CD4-positive, CD25-positive, alpha-beta regulatory T cell (primary cell): Measurements from ENCODE around the gene HOATZ. TPM values are rescaled to one million over a fixed set of nuclear protein-coding genes. Genes with fewer than 3 reads are reported as not detected.

Experiments
- ATAC-seq, 2 donors: fragments of 150-1000 bp; cut with Tn5 transposase; one replicate each; pipeline ENCODE4 v1.10.0; 2021; ENCODE audit warnings: low read depth in 2 of 2, moderate number of reproducible peaks in 2 of 2, moderate library complexity in 1 of 2
- DNase-seq, 3 donors: peaks; one replicate each; pipeline versions ENCODE4 v3.0.0 to v3.0.0-alpha.2; 2012 to 2022; ENCODE audit warnings: mixed read lengths in 1 of 3
- H3K27ac ChIP-seq: one replicate; pipeline ENCODE4 v1.7.0; 2013; ENCODE audit warnings: mild to moderate bottlenecking, low read length; ENCODE audit not compliant: insufficient read depth, poor library complexity, severe bottlenecking
- H3K27me3 ChIP-seq: one replicate; pipeline ENCODE4 v1.7.0; 2013; ENCODE audit warnings: low read length; ENCODE audit not compliant: control insufficient read depth, insufficient read depth
- H3K36me3 ChIP-seq: one replicate; pipeline ENCODE4 v1.7.0; 2013; ENCODE audit warnings: mild to moderate bottlenecking, low read length, moderate library complexity; ENCODE audit not compliant: control insufficient read depth, insufficient read depth
- H3K4me1 ChIP-seq: 2 replicates; pipeline ENCODE4 v1.7.0; 2013; ENCODE audit warnings: mild to moderate bottlenecking, low read length; ENCODE audit not compliant: insufficient read depth, control insufficient read depth, poor library complexity, severe bottlenecking
- H3K4me3 ChIP-seq: one replicate; pipeline ENCODE4 v1.7.0; 2013; ENCODE audit warnings: low read depth, mild to moderate bottlenecking, low read length, moderate library complexity
- H3K9me3 ChIP-seq, 2 experiments: 1 replicate in 1 of 2; 2 replicates in 1 of 2; pipeline ENCODE4 v1.7.0; 2013; ENCODE audit warnings: low read length in 2 of 2, mild to moderate bottlenecking in 1 of 2, moderate library complexity in 1 of 2; ENCODE audit not compliant: control insufficient read depth in 2 of 2
- H3K27ac Mint-ChIP-seq, 3 donors: one replicate each; pipeline ENCODE4 v1.8.0; 2020 to 2022; ENCODE audit warnings: mild to moderate bottlenecking in 3 of 3, mixed read lengths in 3 of 3, moderate library complexity in 2 of 3
- H3K27me3 Mint-ChIP-seq: one replicate; pipeline ENCODE4 v1.8.0; 2022; ENCODE audit warnings: mild to moderate bottlenecking, mixed read lengths
- H3K36me3 Mint-ChIP-seq: one replicate; pipeline ENCODE4 v1.8.0; 2020; ENCODE audit warnings: mixed read lengths
- H3K4me1 Mint-ChIP-seq, 4 donors: one replicate each; pipeline ENCODE4 v1.8.0; 2020 to 2022; ENCODE audit warnings: mixed read lengths in 4 of 4, mild to moderate bottlenecking in 1 of 4
- H3K4me3 Mint-ChIP-seq, 4 donors: one replicate each; pipeline ENCODE4 v1.8.0; 2020 to 2022; ENCODE audit warnings: mild to moderate bottlenecking in 4 of 4, mixed read lengths in 4 of 4, moderate library complexity in 3 of 4
- H3K9me3 Mint-ChIP-seq, 7 donors: one replicate each; pipeline ENCODE4 v1.8.0; 2020 to 2022; ENCODE audit warnings: mixed read lengths in 7 of 7, mild to moderate bottlenecking in 3 of 7, moderate library complexity in 2 of 7
- polyA plus RNA-seq, 4 donors: library from polyadenylated mRNA; unstranded; fragments of 300-500 nt; fragmentation: Illumina TruSeq; gene quantifications; one replicate each; pipeline ENCODE4 v1.2.3, GENCODE V29; 2021
- total RNA-seq: library from RNA; stranded (reverse); gene quantifications from one replicate; pipeline ENCODE4 v1.2.3, GENCODE V29; 2022

HOATZ gene
- total and polyA plus RNA-seq, 5 donors from 2014 or later: not detected

DNA sequence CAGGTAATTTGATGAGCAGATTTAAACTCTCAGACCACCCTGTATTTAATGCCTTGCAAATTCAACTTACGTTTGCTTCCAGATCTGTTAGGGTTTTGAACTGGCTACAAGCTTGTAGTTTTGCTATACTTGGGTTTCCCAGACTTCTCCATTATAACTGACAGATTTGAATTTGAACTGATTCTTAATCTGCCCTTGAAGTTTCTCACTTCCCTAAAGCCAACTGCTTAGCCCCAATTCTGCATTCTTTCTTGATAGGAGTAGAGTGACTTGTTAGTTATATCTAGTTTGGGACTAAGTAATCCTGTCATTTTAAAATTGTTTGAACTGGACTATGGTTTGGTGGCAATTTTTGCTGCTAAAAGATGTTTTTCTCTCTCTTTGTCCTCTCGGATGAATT, 35.7 kb downstream of the HOATZ start:
- no peak for DNase-seq
- Mint-ChIP-seq H3K4me3 (no peak overlapping the region), H3K9me3 (peaks cover 0 to 5% (median 0%) of the 10 kb centered on the region in 7 donors), H3K27me3 (peaks cover 10% of the 10 kb centered on the region), H3K4me1 (no peaks in the 10 kb centered on the region), H3K36me3 (peaks cover 8% of the 10 kb centered on the region), H3K27ac (no peak overlapping the region)
- Histone ChIP-seq H3K4me3 (no peak overlapping the region), H3K36me3 (no peaks in the 10 kb centered on the region), H3K27ac (no peak overlapping the region), H3K27me3 (no peaks in the 10 kb centered on the region), H3K9me3 (no peaks in the 10 kb centered on the region), H3K4me1 (no peaks in the 10 kb centered on the region)
- no peak for ATAC-seq

- Mint-ChIP-seq H3K9me3 (peaks cover 0 to 18% (median 2%) of the 10 kb centered on the region in 7 donors), H3K27ac (peak overlapping the region in 1 of 3 donors; percentile 11), H3K4me1 (no peaks in the 10 kb centered on the region), H3K27me3 (peaks cover 9% of the 10 kb centered on the region), H3K4me3 (no peak overlapping the region), H3K36me3 (peaks cover 12% of the 10 kb centered on the region)
- Histone ChIP-seq H3K27me3 (no peaks in the 10 kb centered on the region), H3K36me3 (no peaks in the 10 kb centered on the region), H3K9me3 (peaks cover 0 to 9% of the 10 kb centered on the region in 2 experiments), H3K4me3 (no peak overlapping the region), H3K27ac (no peak overlapping the region), H3K4me1 (no peaks in the 10 kb centered on the region)
- DNase-seq (no peak), ATAC-seq (no peak)
These were observed 40.0 kb downstream of the HOATZ start for GRCh38 chr11:111554532-111554931.

GRCh38 chr11:111555255-111555654, 40.7 kb downstream of the HOATZ start:
- no peak overlapping the region for H3K4me3 ChIP-seq
- no peaks in the 10 kb centered on the region for H3K36me3 ChIP-seq
- no peaks in the 10 kb centered on the region for H3K27me3 ChIP-seq
- no peaks in the 10 kb centered on the region for H3K4me1 ChIP-seq
- Mint-ChIP-seq H3K9me3 (peaks cover 0 to 18% (median 2%) of the 10 kb centered on the region in 7 donors), H3K27me3 (peaks cover 9% of the 10 kb centered on the region), H3K4me1 (no peaks in the 10 kb centered on the region), H3K4me3 (no peak overlapping the region), H3K36me3 (peaks cover 12% of the 10 kb centered on the region), H3K27ac (peak overlapping the region in 1 of 3 donors; percentile 17)
- H3K9me3 ChIP-seq: peaks cover 0 to 9% of the 10 kb centered on the region in 2 experiments
- DNase-seq: no peak
- no peak for ATAC-seq
- H3K27ac ChIP-seq: no peak overlapping the region

DNA sequence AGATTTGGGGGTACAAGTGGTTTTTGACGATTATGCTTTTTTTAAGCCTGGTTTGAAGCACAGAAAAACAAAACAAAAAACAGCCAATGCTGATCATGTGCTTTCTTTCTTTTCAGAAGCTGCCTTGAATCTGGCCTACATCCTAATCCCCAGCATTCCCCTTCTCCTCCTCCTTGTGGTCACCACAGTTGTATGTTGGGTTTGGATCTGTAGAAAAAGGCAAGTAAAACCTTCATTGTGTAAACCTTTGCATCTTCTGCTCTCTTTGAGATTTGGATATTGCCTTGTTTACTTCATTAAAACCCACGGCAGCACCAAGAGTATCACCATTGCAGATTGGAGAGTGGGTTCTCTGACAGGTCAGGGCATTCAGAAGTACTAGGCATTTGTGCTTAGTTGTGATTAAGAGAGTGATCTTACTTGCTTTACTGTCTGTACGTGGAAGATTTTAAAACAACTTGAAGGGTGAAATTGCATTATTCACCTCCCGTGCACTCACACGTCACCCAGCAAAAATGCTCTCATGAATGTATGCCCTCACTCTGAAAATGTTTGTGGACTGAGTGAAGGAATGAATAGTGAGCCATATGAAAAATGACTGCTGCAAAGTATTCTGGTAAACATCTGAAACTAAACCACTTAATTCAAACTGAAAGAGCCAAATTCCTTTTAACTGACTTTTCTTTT, 43.0 kb downstream of the HOATZ start:
- Histone ChIP-seq H3K9me3 (peaks cover 0 to 9% of the 10 kb centered on the region in 2 experiments), H3K27me3 (no peaks in the 10 kb centered on the region), H3K4me1 (no peaks in the 10 kb centered on the region), H3K36me3 (no peaks in the 10 kb centered on the region), H3K27ac (no peak overlapping the region), H3K4me3 (no peak overlapping the region)
- peaks cover 12% of the 10 kb centered on the region for H3K36me3 Mint-ChIP-seq
- H3K9me3 Mint-ChIP-seq: peaks cover 0 to 18% (median 2%) of the 10 kb centered on the region in 7 donors
- no peak for ATAC-seq
- peaks cover 4% of the 10 kb centered on the region for H3K27me3 Mint-ChIP-seq
- no peak for DNase-seq
- no peak overlapping the region for H3K27ac Mint-ChIP-seq
- no peaks in the 10 kb centered on the region for H3K4me1 Mint-ChIP-seq
- no peak overlapping the region for H3K4me3 Mint-ChIP-seq

GRCh38 chr11:111559800-111560464, 45.4 kb downstream of the HOATZ start:
- Mint-ChIP-seq H3K27ac (no peak overlapping the region), H3K9me3 (peaks cover 0 to 16% (median 2%) of the 10 kb centered on the region in 7 donors), H3K36me3 (peaks cover 11% of the 10 kb centered on the region), H3K4me3 (no peak overlapping the region), H3K27me3 (peaks cover 4% of the 10 kb centered on the region), H3K4me1 (no peaks in the 10 kb centered on the region)
- ATAC-seq (no peak), DNase-seq (no peak)
- Histone ChIP-seq H3K4me3 (no peak overlapping the region), H3K4me1 (no peaks in the 10 kb centered on the region), H3K27ac (no peak overlapping the region), H3K9me3 (peaks cover 0 to 9% of the 10 kb centered on the region in 2 experiments), H3K27me3 (no peaks in the 10 kb centered on the region), H3K36me3 (no peaks in the 10 kb centered on the region)

- Histone ChIP-seq H3K4me3 (no peak overlapping the region), H3K27ac (no peak overlapping the region), H3K27me3 (no peaks in the 10 kb centered on the region), H3K4me1 (no peaks in the 10 kb centered on the region), H3K36me3 (no peaks in the 10 kb centered on the region), H3K9me3 (peaks cover 0 to 7% of the 10 kb centered on the region in 2 experiments)
- H3K27ac Mint-ChIP-seq: peak overlapping the region in 1 of 3 donors; percentile 20
- ATAC-seq: no peak
- H3K27me3 Mint-ChIP-seq: no peaks in the 10 kb centered on the region
- peaks cover 0 to 9% (median 0%) of the 10 kb centered on the region in 7 donors for H3K9me3 Mint-ChIP-seq
- peaks cover 4% of the 10 kb centered on the region for H3K36me3 Mint-ChIP-seq
- H3K4me1 Mint-ChIP-seq: no peaks in the 10 kb centered on the region
- DNase-seq: no peak
- H3K4me3 Mint-ChIP-seq: no peak overlapping the region
These were observed 46.2 kb downstream of the HOATZ start for GRCh38 chr11:111560800-111561199.

DNA sequence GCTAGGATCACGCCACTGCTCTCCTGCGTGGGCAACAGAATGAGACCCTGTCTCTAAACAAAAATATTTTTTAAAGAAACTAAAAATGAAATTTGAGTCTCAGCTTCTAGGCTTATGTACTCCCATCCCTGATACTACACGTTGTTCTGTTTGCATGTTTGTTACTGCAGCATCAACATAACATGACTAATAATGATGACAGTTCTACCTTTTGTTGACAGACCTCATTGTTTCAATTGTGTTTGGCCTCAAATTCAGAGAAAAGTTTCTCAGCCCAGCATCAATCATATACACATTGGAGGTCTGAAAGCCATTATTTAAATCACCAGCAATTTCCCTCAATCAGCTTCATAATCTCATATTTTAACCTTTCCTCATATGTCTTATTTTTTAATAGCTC, 46.7 kb downstream of the HOATZ start:
- Mint-ChIP-seq H3K36me3 (peaks cover 4% of the 10 kb centered on the region), H3K4me3 (no peak overlapping the region), H3K27me3 (no peaks in the 10 kb centered on the region), H3K27ac (no peak overlapping the region), H3K4me1 (no peaks in the 10 kb centered on the region), H3K9me3 (peaks cover 0 to 6% (median 0%) of the 10 kb centered on the region in 7 donors)
- ATAC-seq (no peak), DNase-seq (no peak)
- peaks cover 0 to 2% of the 10 kb centered on the region in 2 experiments for H3K9me3 ChIP-seq
- H3K36me3 ChIP-seq: no peaks in the 10 kb centered on the region
- H3K4me1 ChIP-seq: no peaks in the 10 kb centered on the region
- no peak overlapping the region for H3K4me3 ChIP-seq
- no peak overlapping the region for H3K27ac ChIP-seq
- no peaks in the 10 kb centered on the region for H3K27me3 ChIP-seq
